ENCODE data around the gene CFAP410.

The CFAP410 gene

GRCh38 chr21:44279354-44280260 is 59.6 kb downstream of the CFAP410 start:
- DNase-seq: peak; percentile 91
